Measurements from ENCODE around the gene PRL. TPM values are rescaled to one million over a fixed set of nuclear protein-coding genes. Genes with fewer than 3 reads are reported as not detected.

Gene PRL
- total RNA-seq, 4 donors from 2014 or later, result not detected

DNA sequence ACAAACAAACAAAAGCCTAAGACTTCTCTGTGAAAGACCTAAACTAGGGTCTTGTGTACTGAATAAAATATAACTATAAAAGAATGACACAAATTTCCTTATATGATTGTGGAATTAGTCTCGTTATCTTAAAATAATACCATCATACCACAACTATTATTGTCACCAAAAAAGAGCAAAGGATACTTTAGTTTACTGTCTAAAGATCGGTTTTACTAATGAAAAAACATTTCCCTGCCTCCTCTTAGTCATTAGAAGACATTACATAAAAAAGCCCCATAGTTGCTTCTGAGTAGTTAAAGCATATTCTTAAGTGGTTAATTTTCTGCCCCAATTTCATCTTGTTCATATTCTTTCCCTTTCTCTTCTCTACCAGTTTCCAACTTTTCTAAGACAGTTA lies 33.1 kb downstream of the PRL start:
- intact Hi-C loops (cut with DNase I), result no loop called here
- no peak overlapping the region for H3K27ac ChIP-seq
- no peak for DNase-seq
- no peaks in the 10 kb centered on the region for H3K27me3 ChIP-seq
- H3K9me3 ChIP-seq, result no peaks in the 10 kb centered on the region
- no peak overlapping the region for H3K4me3 ChIP-seq (replicated peaks in 1 of 3)
- TF ChIP-seq POLR2A (IDR thresholded peaks at IDR 0.05), result no peak
- TF ChIP-seq, protein P1, sequence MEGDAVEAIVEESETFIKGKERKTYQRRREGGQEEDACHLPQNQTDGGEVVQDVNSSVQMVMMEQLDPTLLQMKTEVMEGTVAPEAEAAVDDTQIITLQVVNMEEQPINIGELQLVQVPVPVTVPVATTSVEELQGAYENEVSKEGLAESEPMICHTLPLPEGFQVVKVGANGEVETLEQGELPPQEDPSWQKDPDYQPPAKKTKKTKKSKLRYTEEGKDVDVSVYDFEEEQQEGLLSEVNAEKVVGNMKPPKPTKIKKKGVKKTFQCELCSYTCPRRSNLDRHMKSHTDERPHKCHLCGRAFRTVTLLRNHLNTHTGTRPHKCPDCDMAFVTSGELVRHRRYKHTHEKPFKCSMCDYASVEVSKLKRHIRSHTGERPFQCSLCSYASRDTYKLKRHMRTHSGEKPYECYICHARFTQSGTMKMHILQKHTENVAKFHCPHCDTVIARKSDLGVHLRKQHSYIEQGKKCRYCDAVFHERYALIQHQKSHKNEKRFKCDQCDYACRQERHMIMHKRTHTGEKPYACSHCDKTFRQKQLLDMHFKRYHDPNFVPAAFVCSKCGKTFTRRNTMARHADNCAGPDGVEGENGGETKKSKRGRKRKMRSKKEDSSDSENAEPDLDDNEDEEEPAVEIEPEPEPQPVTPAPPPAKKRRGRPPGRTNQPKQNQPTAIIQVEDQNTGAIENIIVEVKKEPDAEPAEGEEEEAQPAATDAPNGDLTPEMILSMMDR (IDR thresholded peaks at IDR 0.05), result no peak
- WGBS, 2 donors, result 88 to 93% methylated on average over 2 of the region's 2 CpGs
- H3K4me1 ChIP-seq, result no peaks in the 10 kb centered on the region
- H3K36me3 ChIP-seq, result no peaks in the 10 kb centered on the region

DNA sequence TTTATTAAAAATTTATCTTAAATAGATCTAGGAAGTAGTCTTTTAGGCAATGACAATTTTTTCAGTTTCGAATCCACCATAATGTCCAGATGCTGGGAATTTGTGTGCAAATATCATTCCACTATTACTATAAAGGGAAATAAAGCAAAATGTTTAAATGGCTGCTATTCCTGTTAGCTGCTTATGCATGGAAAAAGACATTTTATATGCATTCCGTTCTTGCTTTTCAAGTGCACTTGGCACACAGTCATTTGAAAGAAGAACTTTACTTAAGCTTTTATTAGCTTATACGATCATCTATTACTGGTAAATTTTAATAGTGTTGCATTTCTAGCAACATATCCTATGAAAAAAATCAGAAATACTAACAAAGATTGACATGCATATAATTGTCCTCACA lies 42.0 kb downstream of the PRL start:
- intact Hi-C loops (cut with DNase I), result no loop called here
- Histone ChIP-seq H3K4me3 (replicated peaks in 1 of 3) (no peak overlapping the region), H3K36me3 (no peaks in the 10 kb centered on the region), H3K27ac (no peak overlapping the region), H3K9me3 (no peaks in the 10 kb centered on the region), H3K27me3 (no peaks in the 10 kb centered on the region), H3K4me1 (no peaks in the 10 kb centered on the region)
- WGBS, 2 donors, result 68 to 74% methylated on average over 3 of the region's 3 CpGs
- DNase-seq, result no peak
- TF ChIP-seq, protein P1 (IDR thresholded peaks at IDR 0.05), result no peak
- no peak for TF ChIP-seq POLR2A (IDR thresholded peaks at IDR 0.05)

DNA sequence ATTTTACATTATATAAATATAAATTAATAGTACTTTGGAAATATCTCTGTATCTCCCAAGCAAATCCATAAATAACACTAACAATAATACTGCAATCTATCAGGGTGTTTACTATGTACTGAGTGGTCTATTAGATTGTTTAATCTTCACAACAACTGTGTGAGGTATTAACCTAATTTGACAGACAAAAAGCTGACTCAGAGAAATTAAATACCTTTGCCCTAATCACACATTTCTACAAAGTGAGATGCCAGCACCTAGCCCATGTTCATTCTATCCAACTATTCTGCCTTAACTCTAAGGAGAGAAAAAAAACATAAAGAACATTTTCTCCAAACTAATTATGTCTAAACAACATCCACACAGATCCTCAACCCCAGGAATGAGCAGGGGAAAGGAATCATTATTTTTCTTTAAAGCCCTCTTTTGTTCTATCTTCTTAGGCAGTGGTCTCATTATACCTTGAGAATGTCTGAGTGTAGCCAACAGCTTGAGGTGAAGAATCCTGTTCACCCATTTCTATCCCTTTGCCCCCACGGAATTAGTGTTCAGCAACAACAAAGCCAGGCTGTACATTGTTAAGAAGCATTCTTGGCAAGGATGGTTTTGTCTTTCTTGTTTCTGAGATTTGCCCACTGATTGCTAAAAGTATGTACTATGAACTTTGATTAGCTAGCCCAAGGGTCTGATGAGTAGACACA lies 42.7 kb downstream of the PRL start:
- TF ChIP-seq, protein P1 (IDR thresholded peaks at IDR 0.05), result no peak
- TF ChIP-seq POLR2A (IDR thresholded peaks at IDR 0.05), result no peak
- Histone ChIP-seq H3K9me3 (no peaks in the 10 kb centered on the region), H3K36me3 (no peaks in the 10 kb centered on the region), H3K27me3 (no peaks in the 10 kb centered on the region), H3K4me3 (replicated peaks in 1 of 3) (no peak overlapping the region), H3K4me1 (peaks cover 0 to 7% of the 10 kb centered on the region in 2 donors), H3K27ac (no peak overlapping the region)
- intact Hi-C loops (cut with DNase I), result no loop called here
- WGBS, 2 donors, result 52 to 67% methylated on average over 1 of the region's 1 CpG
- no peak for DNase-seq

DNA sequence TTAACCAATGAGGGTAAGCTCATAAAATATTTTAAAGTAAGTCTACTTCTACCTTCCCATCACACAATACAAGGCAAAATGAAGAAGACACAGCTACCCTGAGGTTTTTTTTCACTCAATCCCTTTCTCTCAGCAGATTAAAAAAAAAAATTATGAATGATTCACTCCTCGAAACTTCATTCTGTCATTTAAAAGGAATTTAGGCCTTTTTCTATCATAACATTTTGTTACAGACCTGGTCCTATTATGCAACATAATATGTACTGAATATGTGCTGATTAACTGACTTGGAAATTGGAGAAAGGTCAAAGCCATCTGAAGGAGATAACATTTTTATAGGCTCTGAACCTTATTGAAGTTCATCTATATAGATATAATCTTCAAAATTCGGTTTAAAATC lies 45.5 kb downstream of the PRL start:
- H3K27me3 ChIP-seq, result no peaks in the 10 kb centered on the region
- H3K9me3 ChIP-seq, result no peaks in the 10 kb centered on the region
- H3K4me3 ChIP-seq (replicated peaks in 1 of 3), result no peak overlapping the region
- intact Hi-C loops (cut with DNase I), result no loop called here
- no peak overlapping the region for H3K27ac ChIP-seq
- no peaks in the 10 kb centered on the region for H3K36me3 ChIP-seq
- no peak for DNase-seq
- no peak for TF ChIP-seq POLR2A (IDR thresholded peaks at IDR 0.05)
- TF ChIP-seq, protein P1 (IDR thresholded peaks at IDR 0.05), result no peak
- 76 to 88% methylated on average over 2 of the region's 2 CpGs for WGBS, 2 donors
- peaks cover 0 to 8% of the 10 kb centered on the region in 2 donors for H3K4me1 ChIP-seq

DNA sequence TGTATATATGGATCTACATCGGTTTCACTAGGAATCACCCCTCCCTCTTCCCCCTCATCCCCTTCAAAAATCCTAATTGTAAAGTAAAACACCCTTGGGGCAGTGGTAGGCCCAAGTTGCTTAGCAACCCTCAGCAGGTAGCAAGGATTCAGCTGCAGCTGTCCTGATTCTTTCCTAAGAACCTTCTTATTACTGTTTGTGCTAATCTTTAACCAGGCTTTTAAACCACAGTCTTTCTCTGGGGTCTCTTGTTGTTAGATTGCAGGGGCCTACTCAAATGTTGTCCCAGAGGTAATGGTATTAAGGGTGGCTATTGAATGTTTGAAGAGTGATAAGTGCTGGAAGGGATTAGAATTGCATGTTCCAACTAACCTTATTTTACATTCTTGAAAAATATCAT lies 46.4 kb downstream of the PRL start:
- 59 to 67% methylated on average over 1 of the region's 1 CpG for WGBS, 2 donors
- intact Hi-C loops (cut with DNase I), result no loop called here
- H3K27ac ChIP-seq, result no peak overlapping the region
- no peaks in the 10 kb centered on the region for H3K9me3 ChIP-seq
- no peak for DNase-seq
- no peak for TF ChIP-seq POLR2A (IDR thresholded peaks at IDR 0.05)
- H3K36me3 ChIP-seq, result no peaks in the 10 kb centered on the region
- no peaks in the 10 kb centered on the region for H3K27me3 ChIP-seq
- H3K4me3 ChIP-seq (replicated peaks in 1 of 3), result no peak overlapping the region
- H3K4me1 ChIP-seq, result peaks cover 0 to 8% of the 10 kb centered on the region in 2 donors
